Measurements from ENCODE around the gene HIGD1C. TPM values are rescaled to one million over a fixed set of nuclear protein-coding genes. Genes with fewer than 3 reads are reported as not detected.
"Not testable (repeated sequence)": the region's sequence is repeated elsewhere in the genome, so short reads cannot be mapped to it uniquely, and the experiment has no call there.

HIGD1C gene
- total and polyA plus RNA-seq, 10 donors: not detected

GRCh38 chr12:51013441-51013840 lies 61.1 kb downstream of the HIGD1C start:
- Histone ChIP-seq H3K9me3 (no peaks in the 10 kb centered on the region), H3K27ac (no peak overlapping the region), H3K4me1 (peaks cover 0 to 53% (median 25%) of the 10 kb centered on the region in 6 donors), H3K36me3 (peaks cover 0 to 1% (median 0%) of the 10 kb centered on the region in 6 donors), H3K4me3 (no peak overlapping the region), H3K27me3 (replicated peaks in 1 of 7) (no peaks in the 10 kb centered on the region)
- DNase-seq: no peak
- intact Hi-C loops (cut with DNase I; ENCODE audit: low total_unique reads): no loop called here
- WGBS, 5 donors: 88 to 98% (median 96%) methylated on average over 7 of the region's 7 CpGs
- no peak for TF ChIP-seq POLR2AphosphoS5 (IDR thresholded peaks at IDR 0.05)
- no peak for TF ChIP-seq CTCF (IDR thresholded peaks at IDR 0.05 in 8 of 11, conservative IDR thresholded peaks at IDR 0.05 in 3 of 11)
- no peak for TF ChIP-seq POLR2A (IDR thresholded peaks at IDR 0.05)

GRCh38 chr12:51014467-51014866 lies 62.1 kb downstream of the HIGD1C start:
- H3K27me3 ChIP-seq (replicated peaks in 1 of 7); H3K4me3 ChIP-seq; H3K36me3 ChIP-seq; DNase-seq; H3K9me3 ChIP-seq; intact Hi-C loops (cut with DNase I; ENCODE audit: low total_unique reads); H3K27ac ChIP-seq: not testable (repeated sequence)
- peaks cover 0 to 53% (median 15%) of the 10 kb centered on the region in 6 donors for H3K4me1 ChIP-seq
- 95 to 97% (median 97%) methylated on average over 9 of the region's 9 CpGs for WGBS, 5 donors

GRCh38 chr12:51017452-51017851 lies 65.1 kb downstream of the HIGD1C start:
- DNase-seq: no peak
- H3K36me3 ChIP-seq: no peaks in the 10 kb centered on the region
- no peaks in the 10 kb centered on the region for H3K9me3 ChIP-seq
- TF ChIP-seq POLR2AphosphoS5 (IDR thresholded peaks at IDR 0.05) (no peak), POLR2A (IDR thresholded peaks at IDR 0.05) (no peak), CTCF (IDR thresholded peaks at IDR 0.05 in 8 of 11, conservative IDR thresholded peaks at IDR 0.05 in 3 of 11) (no peak)
- H3K4me1 ChIP-seq: peaks cover 5 to 55% (median 25%) of the 10 kb centered on the region in 6 donors
- intact Hi-C loops (cut with DNase I; ENCODE audit: low total_unique reads): no loop called here
- no peaks in the 10 kb centered on the region for H3K27me3 ChIP-seq (replicated peaks in 1 of 7)
- H3K27ac ChIP-seq: no peak overlapping the region
- no peak overlapping the region for H3K4me3 ChIP-seq

- Histone ChIP-seq H3K9me3 (no peaks in the 10 kb centered on the region), H3K4me1 (peaks cover 10 to 57% (median 29%) of the 10 kb centered on the region in 6 donors), H3K36me3 (no peaks in the 10 kb centered on the region), H3K27ac (no peak overlapping the region), H3K4me3 (no peak overlapping the region), H3K27me3 (replicated peaks in 1 of 7) (no peaks in the 10 kb centered on the region)
- WGBS, 5 donors: 80 to 91% (median 87%) methylated on average over 2 of the region's 2 CpGs
- DNase-seq: no peak
- intact Hi-C loops (cut with DNase I; ENCODE audit: low total_unique reads): no loop called here
- TF ChIP-seq POLR2A (IDR thresholded peaks at IDR 0.05) (no peak), CTCF (IDR thresholded peaks at IDR 0.05 in 8 of 11, conservative IDR thresholded peaks at IDR 0.05 in 3 of 11) (no peak), POLR2AphosphoS5 (IDR thresholded peaks at IDR 0.05) (no peak)
Measured at GRCh38 chr12:51018956-51019355, 66.6 kb downstream of the HIGD1C start.

- Histone ChIP-seq H3K9me3 (no peaks in the 10 kb centered on the region), H3K27ac (no peak overlapping the region), H3K36me3 (no peaks in the 10 kb centered on the region), H3K27me3 (replicated peaks in 1 of 7) (no peaks in the 10 kb centered on the region), H3K4me1 (peaks cover 17 to 67% (median 38%) of the 10 kb centered on the region in 6 donors), H3K4me3 (no peak overlapping the region)
- WGBS, 5 donors: 70 to 86% (median 81%) methylated on average over 2 of the region's 2 CpGs
- no peak for DNase-seq
- intact Hi-C loops (cut with DNase I; ENCODE audit: low total_unique reads): no loop called here
- TF ChIP-seq CTCF (IDR thresholded peaks at IDR 0.05 in 8 of 11, conservative IDR thresholded peaks at IDR 0.05 in 3 of 11) (no peak), POLR2AphosphoS5 (IDR thresholded peaks at IDR 0.05) (no peak), POLR2A (IDR thresholded peaks at IDR 0.05) (no peak)
Measured at GRCh38 chr12:51019927-51020326, 67.6 kb downstream of the HIGD1C start.
